ENCODE results near the gene EEF1G.
"Not testable (repeated sequence)": the region's sequence is repeated elsewhere in the genome, so short reads cannot be mapped to it uniquely, and the experiment has no call there.

Gene EEF1G

GRCh38 chr11:62588966-62589637, 15.4 kb upstream of the EEF1G start:
- H3K4me3 ChIP-seq, result no peak overlapping the region
- peaks cover 0 to 30% (median 19%) of the 10 kb centered on the region in 4 donors for H3K4me1 ChIP-seq
- H3K27me3 ChIP-seq, result no peaks in the 10 kb centered on the region
- no peak for TF ChIP-seq CTCF (IDR thresholded peaks at IDR 0.05)
- intact Hi-C loops (cut with DNase I; ENCODE audit: low total_unique reads), result no loop called here
- no peak overlapping the region for H3K27ac ChIP-seq
- no peak for DNase-seq
- H3K36me3 ChIP-seq, result peaks cover 10 to 53% (median 32%) of the 10 kb centered on the region in 3 donors
- H3K9me3 ChIP-seq, result no peaks in the 10 kb centered on the region

GRCh38 chr11:62585356-62585755, 11.7 kb upstream of the EEF1G start:
- H3K4me1 ChIP-seq; H3K4me3 ChIP-seq; H3K9me3 ChIP-seq; DNase-seq; H3K27ac ChIP-seq; intact Hi-C loops (cut with DNase I; ENCODE audit: low total_unique reads); H3K27me3 ChIP-seq: not testable (repeated sequence)
- peaks cover 14 to 76% (median 43%) of the 10 kb centered on the region in 3 donors for H3K36me3 ChIP-seq

GRCh38 chr11:62581735-62582134, 8.0 kb upstream of the EEF1G start:
- DNase-seq; H3K9me3 ChIP-seq; H3K27me3 ChIP-seq; H3K27ac ChIP-seq; intact Hi-C loops (cut with DNase I; ENCODE audit: low total_unique reads); H3K4me3 ChIP-seq; H3K4me1 ChIP-seq: not testable (repeated sequence)
- H3K36me3 ChIP-seq, result peaks cover 15 to 87% (median 39%) of the 10 kb centered on the region in 3 donors

GRCh38 chr11:62580959-62581715, 7.4 kb upstream of the EEF1G start:
- no peaks in the 10 kb centered on the region for H3K27me3 ChIP-seq
- no peak overlapping the region for H3K4me3 ChIP-seq
- no peak for DNase-seq
- H3K36me3 ChIP-seq, result peaks cover 20 to 87% (median 44%) of the 10 kb centered on the region in 3 donors
- intact Hi-C loops (cut with DNase I; ENCODE audit: low total_unique reads), result no loop called here
- no peak for TF ChIP-seq CTCF (IDR thresholded peaks at IDR 0.05)
- no peak overlapping the region for H3K27ac ChIP-seq
- no peaks in the 10 kb centered on the region for H3K9me3 ChIP-seq
- no peaks in the 10 kb centered on the region for H3K4me1 ChIP-seq

- H3K4me3 ChIP-seq, result no peak overlapping the region
- DNase-seq, result no peak
- peaks cover 23 to 77% (median 40%) of the 10 kb centered on the region in 3 donors for H3K36me3 ChIP-seq
- intact Hi-C loops (cut with DNase I; ENCODE audit: low total_unique reads), result no loop called here
- no peak for TF ChIP-seq CTCF (IDR thresholded peaks at IDR 0.05)
- peaks cover 0 to 16% (median 12%) of the 10 kb centered on the region in 4 donors for H3K4me1 ChIP-seq
- no peaks in the 10 kb centered on the region for H3K27me3 ChIP-seq
- H3K27ac ChIP-seq, result no peak overlapping the region
- no peaks in the 10 kb centered on the region for H3K9me3 ChIP-seq
Observed at GRCh38 chr11:62579252-62579651, 5.6 kb upstream of the EEF1G start.

- peaks cover 23 to 70% (median 40%) of the 10 kb centered on the region in 3 donors for H3K36me3 ChIP-seq
Observed at GRCh38 chr11:62578541-62578940, 4.8 kb upstream of the EEF1G start.

More at GRCh38 chr11:62578541-62578940, 4.8 kb upstream of the EEF1G start:
- DNase-seq, result no peak
- Histone ChIP-seq H3K4me3 (no peak overlapping the region), H3K9me3 (no peaks in the 10 kb centered on the region), H3K27me3 (no peaks in the 10 kb centered on the region), H3K27ac (no peak overlapping the region), H3K4me1 (peaks cover 0 to 16% (median 12%) of the 10 kb centered on the region in 4 donors)
- intact Hi-C loops (cut with DNase I; ENCODE audit: low total_unique reads), result no loop called here
- TF ChIP-seq CTCF (IDR thresholded peaks at IDR 0.05), result no peak

All from tibial artery (tissue), 4 donors.